H1 (cell line): Measurements from ENCODE around the gene GDI2. TPM values are rescaled to one million over a fixed set of nuclear protein-coding genes. Genes with fewer than 3 reads are reported as not detected.

Experiments used
- GABPA ChIP-seq: IDR thresholded peaks from 2 replicates; pipeline ENCODE4 v1.6.1; 2011; ENCODE audit warnings: mild to moderate bottlenecking, low read length, moderate library complexity, borderline replicate concordance; ENCODE audit not compliant: insufficient read depth
- KDM1A ChIP-seq: fragments of 200-600, 300-600 bp; sonication (generic); IDR thresholded peaks from 2 replicates; pipeline ENCODE4 v1.7.1; 2016; ENCODE audit warnings: mild to moderate bottlenecking, low read length, borderline replicate concordance
- MAX ChIP-seq: IDR thresholded peaks from 2 replicates; pipeline ENCODE4 v1.6.1; 2012; ENCODE audit warnings: inconsistent platforms
- POLR2AphosphoS5 ChIP-seq: IDR thresholded peaks from 2 replicates; pipeline ENCODE4 v1.6.1; 2011; ENCODE audit warnings: low read depth, low read length
- RNF2 ChIP-seq: fragments of 200-900, 300-1000 bp; sonication (generic); IDR thresholded peaks from 2 replicates; pipeline ENCODE4 v1.7.1; 2016; ENCODE audit warnings: borderline replicate concordance, low read depth, mild to moderate bottlenecking, antibody characterized with exemption, low read length; ENCODE audit not compliant: poor library complexity, severe bottlenecking; ENCODE audit errors: missing control alignments
- SIN3A ChIP-seq, 2 experiments: IDR thresholded peaks in 1 of 2; conservative IDR thresholded peaks in 1 of 2; 2 replicates each; pipeline ENCODE4 v1.6.1; 2011 to 2012; ENCODE audit warnings: low read length in 2 of 2, improper control_type of control experiment in 1 of 2, low read depth in 1 of 2, mild to moderate bottlenecking in 1 of 2
- polyA plus RNA-seq, 7 experiments: library from polyadenylated mRNA; depleted of rRNA in 3 of 7; stranded (reverse) in 5 of 7; unstranded in 2 of 7; fragments of >200 nt in 5 of 7; fragments of 200-250 nt in 2 of 7; gene quantifications; 1 replicate in 5 of 7; 2 replicates in 1 of 7; 4 replicates in 1 of 7; pipeline versions ENCODE4 v1.2.1 to v1.2.3, GENCODE V29; 2011 to 2013; ENCODE audit warnings: missing spikeins in 2 of 7, mixed read lengths in 2 of 7
- total RNA-seq: library from RNA; stranded (reverse); fragmentation: NEBNext Ultra II Directional; extraction: Animal tissue kit (Norgen Biotek cat#: 25700); gene quantifications from 2 replicates; pipeline ENCODE4 v1.2.1, GENCODE V29; 2021

The GDI2 gene
- total and polyA plus RNA-seq, 2 of the 8 experiments (the other 6 are each of a cell fraction or from before 2014, with no cell fraction given), result 168 to 385 TPM

GRCh38 chr10:5814110-5815107, 1.2 kb upstream of the GDI2 start (continued):
- TF ChIP-seq POLR2AphosphoS5 (peak; percentile 78), RNF2 (no peak), SIN3A (conservative IDR thresholded peaks at IDR 0.05 in 1 of 2, IDR thresholded peaks at IDR 0.05 in 1 of 2; ENCODE audit: low read depth in 1 of 2, low read length in 2 of 2) (0 out of 4 replicates have a peak, but pooled peaks of 1 of the 2 experiments have one; percentile 34), GABPA (no peak), MAX (peak; percentile 35; the same call in 1 of the 2 replicates), KDM1A (no peak)
